PFSK-1 (cell line): ENCODE results near the gene COL13A1. TPM values are rescaled to one million over a fixed set of nuclear protein-coding genes. Genes with fewer than 3 reads are reported as not detected.

Experiments
- FOXP2 ChIP-seq: optimal IDR thresholded peaks from 2 replicates; pipeline ENCODE3; 2011; ENCODE audit warnings: borderline replicate concordance, control low read depth, inconsistent platforms; ENCODE audit not compliant: insufficient read depth; ENCODE audit errors: extremely low read length, extremely low read depth
- POLR2AphosphoS5 ChIP-seq: IDR thresholded peaks from 2 replicates; pipeline ENCODE4 v1.6.1; 2012; ENCODE audit warnings: low read depth, mild to moderate bottlenecking, control low read depth, low read length, moderate library complexity
- SIN3A ChIP-seq: IDR thresholded peaks from 2 replicates; pipeline ENCODE4 v1.6.1; 2012; ENCODE audit warnings: mild to moderate bottlenecking, low read length, moderate library complexity, borderline replicate concordance; ENCODE audit not compliant: insufficient read depth
- TAF1 ChIP-seq: IDR thresholded peaks from 2 replicates; pipeline ENCODE4 v1.6.1; 2012; ENCODE audit warnings: low read length, control low read depth, borderline replicate concordance; ENCODE audit not compliant: insufficient read depth
- polyA plus RNA-seq: library from polyadenylated mRNA; unstranded; fragments of >200 nt; gene quantifications from one replicate; pipeline ENCODE4 v1.2.1, GENCODE V29; 2012; ENCODE audit warnings: low read depth, missing spikeins; ENCODE audit not compliant: insufficient read length
- TF ChIP-seq, protein P1 (sequence below), 2 experiments: IDR thresholded peaks; 2 replicates each; pipeline versions ENCODE4 v1.6.1 to v1.8.0; 2011 to 2012; ENCODE audit warnings: low read depth in 2 of 2, low read length in 2 of 2, control low read depth in 1 of 2, inconsistent platforms in 1 of 2, mild to moderate bottlenecking in 1 of 2, moderate library complexity in 1 of 2; ENCODE audit not compliant: insufficient read depth in 1 of 2

COL13A1 gene
- 4.2 TPM for polyA plus RNA-seq

GRCh38 chr10:69801434-69802315 is at the start of gene COL13A1:
TSS of gene COL13A1 (plus strand) at chr10:69801906. CDS start at chr10:69802424, 518 bp downstream.
- no peak for TF ChIP-seq POLR2AphosphoS5
- TF ChIP-seq, protein P1, sequence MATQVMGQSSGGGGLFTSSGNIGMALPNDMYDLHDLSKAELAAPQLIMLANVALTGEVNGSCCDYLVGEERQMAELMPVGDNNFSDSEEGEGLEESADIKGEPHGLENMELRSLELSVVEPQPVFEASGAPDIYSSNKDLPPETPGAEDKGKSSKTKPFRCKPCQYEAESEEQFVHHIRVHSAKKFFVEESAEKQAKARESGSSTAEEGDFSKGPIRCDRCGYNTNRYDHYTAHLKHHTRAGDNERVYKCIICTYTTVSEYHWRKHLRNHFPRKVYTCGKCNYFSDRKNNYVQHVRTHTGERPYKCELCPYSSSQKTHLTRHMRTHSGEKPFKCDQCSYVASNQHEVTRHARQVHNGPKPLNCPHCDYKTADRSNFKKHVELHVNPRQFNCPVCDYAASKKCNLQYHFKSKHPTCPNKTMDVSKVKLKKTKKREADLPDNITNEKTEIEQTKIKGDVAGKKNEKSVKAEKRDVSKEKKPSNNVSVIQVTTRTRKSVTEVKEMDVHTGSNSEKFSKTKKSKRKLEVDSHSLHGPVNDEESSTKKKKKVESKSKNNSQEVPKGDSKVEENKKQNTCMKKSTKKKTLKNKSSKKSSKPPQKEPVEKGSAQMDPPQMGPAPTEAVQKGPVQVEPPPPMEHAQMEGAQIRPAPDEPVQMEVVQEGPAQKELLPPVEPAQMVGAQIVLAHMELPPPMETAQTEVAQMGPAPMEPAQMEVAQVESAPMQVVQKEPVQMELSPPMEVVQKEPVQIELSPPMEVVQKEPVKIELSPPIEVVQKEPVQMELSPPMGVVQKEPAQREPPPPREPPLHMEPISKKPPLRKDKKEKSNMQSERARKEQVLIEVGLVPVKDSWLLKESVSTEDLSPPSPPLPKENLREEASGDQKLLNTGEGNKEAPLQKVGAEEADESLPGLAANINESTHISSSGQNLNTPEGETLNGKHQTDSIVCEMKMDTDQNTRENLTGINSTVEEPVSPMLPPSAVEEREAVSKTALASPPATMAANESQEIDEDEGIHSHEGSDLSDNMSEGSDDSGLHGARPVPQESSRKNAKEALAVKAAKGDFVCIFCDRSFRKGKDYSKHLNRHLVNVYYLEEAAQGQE (IDR thresholded peaks at IDR 0.05; ENCODE audit: insufficient read depth in 1 of 2, low read depth in 2 of 2, low read length in 2 of 2) = no peak
- TF ChIP-seq FOXP2 = no peak
- 0 out of 2 replicates have a peak, but pooled peaks have one; percentile 20 for TF ChIP-seq SIN3A
- no peak for TF ChIP-seq TAF1

DNA sequence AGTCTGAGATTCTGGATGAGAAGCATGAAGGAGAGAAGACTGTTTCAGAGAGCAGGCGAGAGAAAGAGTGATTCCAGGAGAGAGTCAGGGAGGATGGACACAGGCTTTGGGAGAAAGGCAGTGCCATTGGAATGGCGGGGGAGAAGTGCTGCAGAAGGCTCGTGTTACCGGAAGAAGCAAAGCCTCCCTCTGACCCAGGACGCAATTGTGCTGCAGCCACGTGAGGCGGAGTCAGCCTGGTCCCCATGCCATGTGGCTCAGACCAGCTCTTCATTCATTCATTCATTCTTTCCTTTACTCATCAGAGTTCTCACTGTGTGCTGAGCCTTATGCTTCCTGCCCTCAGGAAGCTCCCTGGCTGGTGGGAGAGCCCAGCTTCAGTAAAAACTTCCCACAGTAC is 49.2 kb upstream of the COL13A1 start:
- TF ChIP-seq, protein P1 (IDR thresholded peaks at IDR 0.05; ENCODE audit: insufficient read depth in 1 of 2, low read depth in 2 of 2, low read length in 2 of 2) = no peak
- TF ChIP-seq POLR2AphosphoS5 (no peak), SIN3A (no peak), FOXP2 (no peak), TAF1 (no peak)

- TF ChIP-seq POLR2AphosphoS5 (no peak), FOXP2 (no peak), TAF1 (no peak), SIN3A (no peak)
- TF ChIP-seq, protein P1 (IDR thresholded peaks at IDR 0.05; ENCODE audit: insufficient read depth in 1 of 2, low read depth in 2 of 2, low read length in 2 of 2) = no peak
Measured at GRCh38 chr10:69756279-69756678, 45.4 kb upstream of the COL13A1 start.

DNA sequence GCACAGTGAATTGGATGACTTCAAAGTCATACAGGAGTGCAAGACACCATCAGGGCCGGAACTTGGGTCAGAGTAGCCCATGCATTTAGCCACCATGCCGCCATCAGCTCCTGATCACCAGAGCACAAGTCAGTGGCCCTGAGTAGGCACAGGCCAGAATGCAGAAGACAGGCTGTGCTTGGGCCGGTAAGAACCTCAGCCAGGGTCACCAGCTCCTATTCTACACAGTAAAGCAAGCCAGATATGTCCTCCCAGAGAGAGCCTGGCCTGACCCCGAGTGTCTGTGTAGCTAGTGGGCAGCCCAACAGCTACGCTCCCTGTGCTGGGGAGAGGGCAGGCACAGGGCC is 44.5 kb upstream of the COL13A1 start:
- TF ChIP-seq SIN3A (no peak), POLR2AphosphoS5 (no peak), FOXP2 (no peak), TAF1 (no peak)
- TF ChIP-seq, protein P1 (IDR thresholded peaks at IDR 0.05; ENCODE audit: insufficient read depth in 1 of 2, low read depth in 2 of 2, low read length in 2 of 2) = no peak
